Tibial artery (tissue), 4 donors: Measurements from ENCODE around the gene SLCO1C1.

Experiments used
- DNase-seq, 2 donors: peaks; one replicate each; pipeline ENCODE4 v3.0.0-alpha.2; 2019
- H3K27ac ChIP-seq, 2 donors: fragments of 200-600 bp; sonication (generic) in 1 of 2; 1 replicate in 1 of 2; 2 replicates in 1 of 2; pipeline ENCODE4 v1.5.1; 2018 to 2019; ENCODE audit warnings: mild to moderate bottlenecking in 1 of 2
- H3K27me3 ChIP-seq, 2 donors: fragments of 200-600 bp; sonication (generic) in 1 of 2; one replicate each; pipeline versions ENCODE4 v1.5.1 to v1.6.0; 2016 to 2019
- H3K36me3 ChIP-seq, 3 donors: fragments of 200-600 bp; sonication (generic) in 2 of 3; one replicate each; pipeline ENCODE4 v1.5.1; 2016 to 2019; ENCODE audit warnings: mild to moderate bottlenecking in 2 of 3
- H3K4me1 ChIP-seq, 4 donors: fragments of 200-600 bp; sonication (generic) in 2 of 4; 1 replicate in 3 of 4; 2 replicates in 1 of 4; pipeline ENCODE4 v1.5.1; 2016 to 2019
- H3K4me3 ChIP-seq, 2 donors: fragments of 200-600 bp; sonication (generic) in 1 of 2; 1 replicate in 1 of 2; 2 replicates in 1 of 2; pipeline ENCODE4 v1.5.1; 2018 to 2019; ENCODE audit warnings: mild to moderate bottlenecking in 2 of 2
- H3K9me3 ChIP-seq, 3 donors: fragments of 200-600 bp; sonication (generic) in 1 of 3; one replicate each; pipeline ENCODE4 v1.5.1; 2016 to 2019
- intact Hi-C: fragments of 100-400 bp; cut with DNase I; formaldehyde crosslinking; loops from one replicate; pipeline ENCODE4 v1.15.0; 2023; ENCODE audit warnings: low total_unique reads
- TF ChIP-seq, protein P1 (sequence below), 2 experiments: fragments of 200-600 bp in 1 of 2; fragments of 450-650 bp in 1 of 2; IDR thresholded peaks; one replicate each; pipeline ENCODE4 v1.5.1; 2017 to 2019; ENCODE audit warnings: antibody characterized with exemption in 2 of 2, mild to moderate bottlenecking in 1 of 2, moderate library complexity in 1 of 2

The SLCO1C1 gene

GRCh38 chr12:20716037-20716436 is 20.9 kb downstream of the SLCO1C1 start:
- intact Hi-C loops: no loop called here
- Histone ChIP-seq H3K36me3 (no peaks in the 10 kb centered on the region), H3K27me3 (no peaks in the 10 kb centered on the region), H3K9me3 (no peaks in the 10 kb centered on the region), H3K4me3 (no peak overlapping the region), H3K4me1 (no peaks in the 10 kb centered on the region), H3K27ac (no peak overlapping the region)
- TF ChIP-seq, protein P1, sequence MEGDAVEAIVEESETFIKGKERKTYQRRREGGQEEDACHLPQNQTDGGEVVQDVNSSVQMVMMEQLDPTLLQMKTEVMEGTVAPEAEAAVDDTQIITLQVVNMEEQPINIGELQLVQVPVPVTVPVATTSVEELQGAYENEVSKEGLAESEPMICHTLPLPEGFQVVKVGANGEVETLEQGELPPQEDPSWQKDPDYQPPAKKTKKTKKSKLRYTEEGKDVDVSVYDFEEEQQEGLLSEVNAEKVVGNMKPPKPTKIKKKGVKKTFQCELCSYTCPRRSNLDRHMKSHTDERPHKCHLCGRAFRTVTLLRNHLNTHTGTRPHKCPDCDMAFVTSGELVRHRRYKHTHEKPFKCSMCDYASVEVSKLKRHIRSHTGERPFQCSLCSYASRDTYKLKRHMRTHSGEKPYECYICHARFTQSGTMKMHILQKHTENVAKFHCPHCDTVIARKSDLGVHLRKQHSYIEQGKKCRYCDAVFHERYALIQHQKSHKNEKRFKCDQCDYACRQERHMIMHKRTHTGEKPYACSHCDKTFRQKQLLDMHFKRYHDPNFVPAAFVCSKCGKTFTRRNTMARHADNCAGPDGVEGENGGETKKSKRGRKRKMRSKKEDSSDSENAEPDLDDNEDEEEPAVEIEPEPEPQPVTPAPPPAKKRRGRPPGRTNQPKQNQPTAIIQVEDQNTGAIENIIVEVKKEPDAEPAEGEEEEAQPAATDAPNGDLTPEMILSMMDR (IDR thresholded peaks at IDR 0.05): no peak
- no peak for DNase-seq

DNA sequence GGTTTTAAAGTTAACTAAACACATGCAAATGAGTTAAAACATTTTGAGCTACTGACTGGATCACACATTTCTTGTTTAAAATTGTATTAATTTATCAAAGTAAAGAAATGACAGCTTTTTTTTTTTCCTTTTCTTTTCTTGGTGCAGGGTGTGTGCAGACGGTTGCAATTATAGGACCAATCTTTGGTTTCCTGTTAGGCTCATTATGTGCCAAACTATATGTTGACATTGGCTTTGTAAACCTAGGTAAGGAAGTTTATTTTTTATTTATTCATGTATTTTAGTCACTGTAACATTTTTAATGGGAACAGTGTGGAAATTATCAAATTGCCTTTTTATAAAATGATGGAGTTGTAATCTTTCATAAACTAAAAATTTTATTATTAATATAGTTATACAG is 21.9 kb downstream of the SLCO1C1 start:
- Histone ChIP-seq H3K36me3 (no peaks in the 10 kb centered on the region), H3K27me3 (no peaks in the 10 kb centered on the region), H3K9me3 (no peaks in the 10 kb centered on the region), H3K4me3 (no peak overlapping the region), H3K27ac (no peak overlapping the region), H3K4me1 (no peaks in the 10 kb centered on the region)
- TF ChIP-seq, protein P1 (IDR thresholded peaks at IDR 0.05): no peak
- DNase-seq: no peak
- intact Hi-C loops: no loop called here

- no peaks in the 10 kb centered on the region for H3K9me3 ChIP-seq
- H3K4me1 ChIP-seq: no peaks in the 10 kb centered on the region
- no peak overlapping the region for H3K4me3 ChIP-seq
- H3K27ac ChIP-seq: no peak overlapping the region
- no peak for DNase-seq
- intact Hi-C loops: no loop called here
- TF ChIP-seq, protein P1 (IDR thresholded peaks at IDR 0.05): no peak
- no peaks in the 10 kb centered on the region for H3K36me3 ChIP-seq
- H3K27me3 ChIP-seq: no peaks in the 10 kb centered on the region
These were observed 23.2 kb downstream of the SLCO1C1 start for GRCh38 chr12:20718294-20718693.

- H3K36me3 ChIP-seq: no peaks in the 10 kb centered on the region
- H3K4me3 ChIP-seq: no peak overlapping the region
- no peak for DNase-seq
- no peak overlapping the region for H3K27ac ChIP-seq
- intact Hi-C loops: no loop called here
- H3K27me3 ChIP-seq: no peaks in the 10 kb centered on the region
- no peaks in the 10 kb centered on the region for H3K9me3 ChIP-seq
- TF ChIP-seq, protein P1 (IDR thresholded peaks at IDR 0.05): no peak
- no peaks in the 10 kb centered on the region for H3K4me1 ChIP-seq
These were observed 27.0 kb downstream of the SLCO1C1 start for GRCh38 chr12:20722142-20722541.

GRCh38 chr12:20731274-20731673 is 36.1 kb downstream of the SLCO1C1 start:
- no peak overlapping the region for H3K4me3 ChIP-seq
- intact Hi-C loops: no loop called here
- H3K9me3 ChIP-seq: no peaks in the 10 kb centered on the region
- H3K36me3 ChIP-seq: no peaks in the 10 kb centered on the region
- no peaks in the 10 kb centered on the region for H3K4me1 ChIP-seq
- no peaks in the 10 kb centered on the region for H3K27me3 ChIP-seq
- no peak for DNase-seq
- H3K27ac ChIP-seq: no peak overlapping the region
- TF ChIP-seq, protein P1 (IDR thresholded peaks at IDR 0.05): no peak

GRCh38 chr12:20740972-20741371 is 45.8 kb downstream of the SLCO1C1 start:
- no peaks in the 10 kb centered on the region for H3K4me1 ChIP-seq
- H3K27me3 ChIP-seq: no peaks in the 10 kb centered on the region
- no peak for DNase-seq
- no peak overlapping the region for H3K27ac ChIP-seq
- no peaks in the 10 kb centered on the region for H3K9me3 ChIP-seq
- H3K4me3 ChIP-seq: no peak overlapping the region
- H3K36me3 ChIP-seq: no peaks in the 10 kb centered on the region
- intact Hi-C loops: no loop called here
- TF ChIP-seq, protein P1 (IDR thresholded peaks at IDR 0.05): no peak
